AG09309 (cell line): Measurements from ENCODE around the gene KIAA0753.

Experiments
- DNase-seq: peaks from one replicate; pipeline ENCODE4 v3.0.0-alpha.2; 2010; ENCODE audit warnings: low read depth
- H3K4me3 ChIP-seq: 2 replicates; pipeline ENCODE4 v1.5.1; 2011; ENCODE audit warnings: mild to moderate bottlenecking, low read depth, low read length, moderate library complexity; ENCODE audit not compliant: control insufficient read depth
- TF ChIP-seq, protein P1 (sequence below): IDR thresholded peaks from 2 replicates; pipeline ENCODE4 v1.5.1; 2011; ENCODE audit warnings: mild to moderate bottlenecking, low read depth, low read length, inconsistent platforms; ENCODE audit not compliant: insufficient read depth, control insufficient read depth; ENCODE audit errors: missing control alignments

The KIAA0753 gene

DNA sequence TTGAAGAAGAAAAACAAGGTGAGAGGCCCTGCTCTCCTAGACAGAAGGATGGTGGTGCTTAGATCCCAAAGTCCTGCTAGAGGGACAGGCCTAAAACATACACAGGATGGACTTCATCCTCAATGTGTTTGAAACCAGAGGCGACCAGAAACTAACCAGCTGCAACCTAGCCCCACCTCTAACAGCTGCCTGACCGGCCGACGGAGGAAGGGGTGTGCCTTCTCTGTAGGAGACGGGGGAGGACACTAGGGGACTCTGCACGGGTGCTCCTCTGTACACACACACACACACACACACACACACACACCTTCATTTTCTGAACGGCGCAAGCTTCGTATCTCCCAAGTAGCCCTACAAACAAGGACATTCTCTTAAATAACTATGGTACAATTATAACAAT is 59.9 kb downstream of the KIAA0753 start:
- no peak overlapping the region for H3K4me3 ChIP-seq
- no peak for DNase-seq
- TF ChIP-seq, protein P1, sequence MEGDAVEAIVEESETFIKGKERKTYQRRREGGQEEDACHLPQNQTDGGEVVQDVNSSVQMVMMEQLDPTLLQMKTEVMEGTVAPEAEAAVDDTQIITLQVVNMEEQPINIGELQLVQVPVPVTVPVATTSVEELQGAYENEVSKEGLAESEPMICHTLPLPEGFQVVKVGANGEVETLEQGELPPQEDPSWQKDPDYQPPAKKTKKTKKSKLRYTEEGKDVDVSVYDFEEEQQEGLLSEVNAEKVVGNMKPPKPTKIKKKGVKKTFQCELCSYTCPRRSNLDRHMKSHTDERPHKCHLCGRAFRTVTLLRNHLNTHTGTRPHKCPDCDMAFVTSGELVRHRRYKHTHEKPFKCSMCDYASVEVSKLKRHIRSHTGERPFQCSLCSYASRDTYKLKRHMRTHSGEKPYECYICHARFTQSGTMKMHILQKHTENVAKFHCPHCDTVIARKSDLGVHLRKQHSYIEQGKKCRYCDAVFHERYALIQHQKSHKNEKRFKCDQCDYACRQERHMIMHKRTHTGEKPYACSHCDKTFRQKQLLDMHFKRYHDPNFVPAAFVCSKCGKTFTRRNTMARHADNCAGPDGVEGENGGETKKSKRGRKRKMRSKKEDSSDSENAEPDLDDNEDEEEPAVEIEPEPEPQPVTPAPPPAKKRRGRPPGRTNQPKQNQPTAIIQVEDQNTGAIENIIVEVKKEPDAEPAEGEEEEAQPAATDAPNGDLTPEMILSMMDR: no peak

DNA sequence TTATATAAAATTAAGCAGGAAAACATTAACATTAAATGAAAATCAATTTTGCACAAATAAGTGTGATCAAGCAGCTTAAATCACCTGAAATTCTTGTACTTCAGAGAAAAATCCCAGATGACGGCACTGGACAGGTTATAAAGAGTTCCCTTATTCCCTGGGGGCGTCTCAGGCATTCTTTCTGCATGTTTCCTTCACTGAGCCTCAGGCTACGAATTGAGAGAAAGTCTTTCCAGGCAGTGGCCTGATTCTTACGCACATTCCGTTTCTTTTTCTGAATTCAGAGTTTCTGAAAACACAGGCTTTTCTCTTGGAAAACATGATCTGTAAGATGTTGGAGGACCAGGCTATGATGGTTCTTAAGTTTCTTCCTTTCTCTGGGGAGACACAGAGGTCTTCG is 62.0 kb downstream of the KIAA0753 start:
- no peak for DNase-seq
- TF ChIP-seq, protein P1: no peak
- no peak overlapping the region for H3K4me3 ChIP-seq

GRCh38 chr17:6577686-6578263 is 62.7 kb downstream of the KIAA0753 start:
- no peak overlapping the region for H3K4me3 ChIP-seq
- TF ChIP-seq, protein P1: no peak
- DNase-seq: no peak

GRCh38 chr17:6576038-6576785 is 64.3 kb downstream of the KIAA0753 start:
- DNase-seq: no peak
- TF ChIP-seq, protein P1: no peak
- H3K4me3 ChIP-seq: no peak overlapping the region

DNA sequence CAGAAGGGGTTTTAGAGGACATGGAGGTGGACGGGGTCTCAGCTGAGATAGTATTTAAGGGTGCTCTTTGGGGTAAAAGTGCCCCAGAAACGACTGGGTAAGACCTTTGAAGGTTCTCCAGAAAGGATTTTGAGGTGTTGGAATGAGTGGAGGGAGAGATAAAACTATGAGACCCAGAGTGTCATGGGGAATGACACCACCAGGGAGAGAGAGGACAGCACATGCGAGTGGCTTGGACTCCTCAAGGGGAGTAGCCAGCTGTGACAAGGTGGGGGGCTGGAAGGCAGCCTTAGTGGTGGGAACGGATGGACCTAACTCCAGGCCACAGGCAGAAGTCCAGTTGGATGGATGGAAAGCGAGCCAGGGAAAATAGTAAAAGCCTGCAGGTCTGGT is 64.9 kb downstream of the KIAA0753 start:
- TF ChIP-seq, protein P1: no peak
- DNase-seq: no peak
- H3K4me3 ChIP-seq: no peak overlapping the region

GRCh38 chr17:6574687-6575595 is 65.6 kb downstream of the KIAA0753 start:
- no peak for DNase-seq
- TF ChIP-seq, protein P1: peak; percentile 13
- no peak overlapping the region for H3K4me3 ChIP-seq
